Stimulated activated CD4-positive, alpha-beta T cell treated with anti-CD3 and anti-CD28 coated beads, Interleukin-1b, Interleukin-23, amount 100 ng/mL, for 4 hours (primary cell): Measurements from ENCODE around the gene SLC17A9.

Source experiments
- DNase-seq, 2 donors: peaks; one replicate each; pipeline ENCODE4 v3.0.0-alpha.2; 2020; ENCODE audit warnings: low read depth in 2 of 2

The SLC17A9 gene

GRCh38 chr20:62982124-62983075 is 29.9 kb downstream of the SLC17A9 start:
- DNase-seq = no peak

GRCh38 chr20:62983210-62983609 is 30.7 kb downstream of the SLC17A9 start:
- DNase-seq = no peak

- DNase-seq = no peak
These were observed 32.3 kb downstream of the SLC17A9 start for GRCh38 chr20:62984666-62985443.

- DNase-seq = no peak
These were observed 32.9 kb downstream of the SLC17A9 start for GRCh38 chr20:62985444-62985778.

- no peak for DNase-seq
These were observed 33.8 kb downstream of the SLC17A9 start for GRCh38 chr20:62986257-62986800.

GRCh38 chr20:62987114-62987513 is 34.6 kb downstream of the SLC17A9 start:
- no peak for DNase-seq

DNA sequence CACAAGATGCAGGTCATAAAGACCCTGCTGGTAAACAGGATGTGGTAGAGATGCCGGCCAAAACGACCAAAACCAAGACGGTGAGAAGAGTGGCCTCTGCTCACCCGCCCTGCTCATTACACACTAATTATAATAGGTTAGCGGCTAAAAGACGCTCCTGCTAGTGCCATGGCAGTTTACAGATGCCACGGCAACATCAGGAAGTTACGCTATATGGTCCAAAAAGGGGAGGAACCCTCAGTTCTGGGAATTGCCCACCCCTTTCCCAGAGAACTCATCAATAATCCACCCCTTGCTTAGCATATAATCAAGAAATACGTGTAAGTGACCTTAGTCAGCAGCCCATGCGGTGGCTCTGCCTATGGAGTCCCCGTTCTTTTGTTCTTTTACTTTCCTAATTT is 36.7 kb downstream of the SLC17A9 start:
- no peak for DNase-seq

DNA sequence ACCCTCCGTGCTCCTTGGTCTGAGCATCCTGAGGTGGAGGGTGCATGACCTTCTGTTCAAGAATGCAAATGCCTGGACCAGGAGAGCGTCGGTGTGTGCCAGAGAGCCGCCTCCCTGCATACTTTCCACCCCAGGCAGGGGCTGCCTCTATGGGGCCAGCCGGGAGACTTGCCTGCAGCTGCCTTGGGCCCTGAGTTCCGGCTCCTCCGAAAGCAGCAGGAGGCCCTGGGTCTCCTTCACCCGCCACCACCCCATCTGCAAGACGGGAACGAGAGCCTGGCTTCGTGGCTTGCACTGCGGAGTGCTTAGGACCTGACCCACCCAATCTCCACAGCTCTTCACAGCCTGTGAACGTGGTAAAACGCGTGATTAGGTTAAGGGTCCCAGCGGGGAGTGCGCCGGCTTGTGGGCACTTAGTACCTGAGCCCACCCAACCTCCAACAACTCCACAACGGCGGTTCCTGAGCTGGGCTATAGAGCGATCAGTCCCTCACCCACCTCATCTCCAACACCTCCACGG is 37.9 kb downstream of the SLC17A9 start:
- DNase-seq = no peak

- DNase-seq = no peak
These were observed 38.8 kb downstream of the SLC17A9 start for GRCh38 chr20:62991196-62991807.

GRCh38 chr20:62991863-62992262 is 39.4 kb downstream of the SLC17A9 start:
- no peak for DNase-seq

- no peak for DNase-seq
These were observed 41.5 kb downstream of the SLC17A9 start for GRCh38 chr20:62993856-62994494.

DNA sequence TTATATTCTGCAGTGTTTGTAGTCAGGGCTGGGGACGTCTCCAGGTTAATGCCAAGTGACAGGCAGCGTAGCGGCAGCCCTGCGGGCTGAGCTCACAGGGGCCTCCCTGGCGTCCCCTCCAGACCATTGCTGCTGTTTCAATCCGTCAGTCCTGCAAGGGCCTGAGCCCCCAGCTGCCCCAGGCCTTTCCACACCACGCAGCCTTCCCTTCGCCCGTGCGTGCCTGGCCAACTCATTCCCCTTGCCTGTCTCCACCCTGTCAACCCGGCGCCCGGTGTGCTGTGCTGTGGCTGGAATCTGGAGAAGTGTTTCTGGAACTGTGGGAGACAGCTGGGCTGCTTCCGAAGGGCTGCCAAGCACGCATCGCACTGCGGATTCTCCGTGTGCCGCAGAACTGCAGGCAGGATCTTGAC is 42.4 kb downstream of the SLC17A9 start:
- DNase-seq = no peak

DNA sequence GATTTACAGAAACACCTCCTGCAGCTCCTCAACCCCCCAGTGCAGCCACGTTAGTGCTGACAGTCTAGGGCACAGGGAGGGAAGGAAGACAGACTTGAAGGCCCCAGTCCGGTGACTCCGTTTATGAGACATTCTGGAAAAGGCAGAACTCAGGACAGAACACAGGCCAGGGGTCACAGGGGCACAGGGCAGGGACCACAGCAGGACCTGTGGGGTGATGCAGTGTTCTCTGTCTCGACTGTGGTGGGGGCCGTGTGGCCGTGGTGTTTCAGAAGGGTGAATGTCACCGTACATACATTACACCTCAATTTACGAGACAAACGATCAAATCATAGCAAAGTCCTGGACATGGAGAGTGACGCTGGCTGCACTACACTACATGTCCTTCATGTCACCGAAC is 43.0 kb downstream of the SLC17A9 start:
- DNase-seq = no peak

DNA sequence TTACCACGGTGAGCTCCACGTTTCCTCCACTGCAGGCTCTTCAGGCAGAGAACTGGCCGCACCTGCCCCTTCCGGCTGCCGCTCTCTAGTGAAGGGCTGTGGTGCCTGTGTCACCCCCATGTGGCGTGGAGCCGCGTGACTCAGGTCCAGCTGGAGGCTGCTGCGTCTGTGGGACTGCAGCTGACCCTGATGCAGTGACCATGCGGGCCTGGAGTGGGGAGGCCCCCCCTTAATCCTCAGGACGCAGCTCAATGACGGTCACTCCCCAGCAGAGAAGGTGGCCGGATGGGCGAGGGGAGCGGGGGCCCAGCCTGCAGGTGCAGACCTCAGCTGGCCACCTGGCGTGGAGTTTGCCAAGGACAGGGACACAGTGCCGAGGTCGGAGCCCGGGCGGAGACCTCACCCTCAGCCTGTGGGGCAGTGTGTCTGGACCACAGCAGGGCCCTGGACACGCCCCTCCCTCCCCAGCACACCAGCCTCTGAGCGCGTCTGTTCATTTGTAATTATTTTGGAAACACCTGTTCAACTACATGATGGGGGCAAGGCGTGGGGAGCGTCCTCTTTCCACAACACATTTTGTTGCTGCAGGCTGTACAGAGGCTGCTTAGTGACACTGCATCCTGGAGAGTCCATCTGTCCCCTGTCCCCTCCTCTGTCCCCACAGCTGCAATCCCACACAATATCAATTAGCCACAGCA is 43.5 kb downstream of the SLC17A9 start:
- no peak for DNase-seq

- no peak for DNase-seq
These were observed 44.1 kb downstream of the SLC17A9 start for GRCh38 chr20:62996596-62996982.

DNA sequence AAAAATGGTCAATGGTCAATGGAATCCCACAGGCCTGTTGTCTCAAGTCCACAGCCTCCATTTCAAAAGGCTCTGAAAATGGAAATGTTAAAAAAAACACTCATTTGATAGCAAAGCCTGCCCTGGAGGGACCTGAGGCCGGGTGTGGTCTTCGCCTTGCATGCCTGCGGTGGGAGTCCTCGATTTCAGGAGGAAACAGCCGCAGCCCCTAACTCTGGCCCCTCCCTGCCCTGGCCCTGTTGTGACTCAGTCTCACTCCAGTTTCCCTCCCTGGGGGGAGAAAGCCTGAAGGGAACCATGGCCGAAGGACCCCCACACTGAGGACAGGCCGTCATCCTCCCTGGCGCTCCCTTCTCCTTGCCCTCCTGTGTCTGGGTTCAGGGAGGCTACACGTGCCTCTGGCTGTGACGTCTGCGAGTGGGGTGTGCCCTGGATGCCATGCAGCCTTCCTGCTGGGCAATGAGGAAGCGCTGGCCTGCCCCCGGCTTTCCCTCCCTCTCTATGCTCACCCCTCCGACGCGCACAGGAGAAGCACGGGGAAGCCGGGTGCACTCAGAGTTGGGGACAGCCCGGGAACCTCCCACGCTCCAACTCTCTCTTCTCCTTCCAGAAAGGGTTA is 45.0 kb downstream of the SLC17A9 start:
- DNase-seq = no peak

DNA sequence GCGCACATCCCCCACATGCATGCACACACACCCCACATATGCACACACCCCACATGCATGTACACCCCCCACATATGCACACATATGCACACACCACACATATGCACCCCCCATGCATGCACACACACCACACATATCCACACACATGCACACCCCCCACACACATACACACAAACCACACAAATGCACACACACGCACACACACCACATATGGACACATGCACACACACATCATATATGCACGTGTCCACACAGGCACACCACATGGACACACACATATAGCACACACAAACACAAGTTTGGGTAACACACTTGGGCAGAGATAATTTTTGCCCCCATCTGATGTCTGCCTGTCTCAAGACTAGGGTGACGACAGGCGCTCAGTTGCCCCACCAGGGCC is 45.9 kb downstream of the SLC17A9 start:
- DNase-seq = no peak

- DNase-seq = no peak
These were observed 47.1 kb downstream of the SLC17A9 start for GRCh38 chr20:62999580-62999979.

DNA sequence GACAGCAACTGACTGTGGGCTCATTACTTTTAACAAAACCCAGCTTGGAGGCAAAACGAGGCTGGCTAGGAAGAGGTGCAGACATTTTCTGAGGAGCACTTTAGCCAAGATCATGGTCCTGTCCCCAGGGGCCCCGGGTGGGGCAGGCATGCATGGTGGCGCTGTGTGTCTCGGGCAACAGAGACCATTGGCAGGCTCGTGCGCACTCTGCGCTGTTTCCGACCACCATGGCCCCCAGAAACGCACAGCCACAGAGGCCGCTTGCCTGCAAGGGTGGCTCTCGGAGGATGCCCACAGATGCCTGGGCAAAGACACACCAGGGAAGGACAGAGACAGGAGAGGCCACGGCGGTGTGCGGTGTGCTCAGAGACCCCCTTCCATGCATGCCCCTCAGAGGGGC is 47.5 kb downstream of the SLC17A9 start:
- no peak for DNase-seq

- DNase-seq = no peak
These were observed 48.4 kb downstream of the SLC17A9 start for GRCh38 chr20:63000958-63001357.
